GM18498 (cell line): ENCODE results near the gene CEBPA.

Experiments used
- ATAC-seq: cut with Tn5 transposase; IDR thresholded peaks from one replicate; pipeline ENCODE4 v1.9.1; 2021; ENCODE audit warnings: mild to moderate bottlenecking, moderate library complexity; ENCODE audit not compliant: unreplicated experiment

The CEBPA gene

GRCh38 chr19:33302175-33302973 is at the start of gene CEBPA:
TSS of gene CEBPA (minus strand) at chr19:33302534. CDS start at chr19:33302414, 120 bp downstream.
- peak; percentile 88 for ATAC-seq

DNA sequence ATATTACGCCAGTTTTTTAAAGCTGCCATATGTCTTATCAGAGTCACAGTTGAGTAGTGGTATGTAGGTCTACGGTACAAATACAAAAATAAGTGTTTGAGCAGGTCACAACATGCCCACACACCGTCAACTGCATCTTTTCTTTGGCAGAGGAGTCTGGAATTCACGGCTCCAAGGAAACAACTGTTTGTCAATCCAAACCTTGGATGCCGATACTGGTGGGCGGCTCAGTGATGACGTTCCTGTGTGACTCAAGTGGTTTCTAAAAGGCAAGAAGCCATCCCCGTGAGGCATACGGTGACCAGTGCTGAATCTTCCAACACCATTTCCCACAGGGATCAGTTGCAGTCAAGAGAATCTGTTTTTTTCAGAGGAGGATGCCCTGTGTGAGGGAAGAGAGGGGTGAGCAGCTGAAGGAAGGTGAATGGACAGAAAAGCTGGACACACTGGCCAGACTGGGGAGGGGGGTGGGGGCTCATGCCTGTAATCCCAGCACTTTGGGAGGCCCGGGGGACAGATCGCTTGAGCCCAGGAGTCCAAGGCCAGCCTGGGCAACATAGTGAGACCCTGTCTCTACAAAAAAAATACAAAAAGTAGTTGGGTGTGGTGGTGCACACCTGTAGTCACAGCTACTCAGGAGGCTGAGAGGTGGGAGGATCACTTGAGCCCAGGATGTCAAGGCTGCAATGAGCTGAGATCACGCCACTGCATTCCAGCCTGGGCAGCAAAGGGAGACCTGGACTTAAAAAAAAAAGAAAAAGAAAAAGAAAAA is 48.4 kb upstream of the CEBPA start:
- ATAC-seq: no peak

- no peak for ATAC-seq
Measured at GRCh38 chr19:33349319-33350289, 47.3 kb upstream of the CEBPA start.

DNA sequence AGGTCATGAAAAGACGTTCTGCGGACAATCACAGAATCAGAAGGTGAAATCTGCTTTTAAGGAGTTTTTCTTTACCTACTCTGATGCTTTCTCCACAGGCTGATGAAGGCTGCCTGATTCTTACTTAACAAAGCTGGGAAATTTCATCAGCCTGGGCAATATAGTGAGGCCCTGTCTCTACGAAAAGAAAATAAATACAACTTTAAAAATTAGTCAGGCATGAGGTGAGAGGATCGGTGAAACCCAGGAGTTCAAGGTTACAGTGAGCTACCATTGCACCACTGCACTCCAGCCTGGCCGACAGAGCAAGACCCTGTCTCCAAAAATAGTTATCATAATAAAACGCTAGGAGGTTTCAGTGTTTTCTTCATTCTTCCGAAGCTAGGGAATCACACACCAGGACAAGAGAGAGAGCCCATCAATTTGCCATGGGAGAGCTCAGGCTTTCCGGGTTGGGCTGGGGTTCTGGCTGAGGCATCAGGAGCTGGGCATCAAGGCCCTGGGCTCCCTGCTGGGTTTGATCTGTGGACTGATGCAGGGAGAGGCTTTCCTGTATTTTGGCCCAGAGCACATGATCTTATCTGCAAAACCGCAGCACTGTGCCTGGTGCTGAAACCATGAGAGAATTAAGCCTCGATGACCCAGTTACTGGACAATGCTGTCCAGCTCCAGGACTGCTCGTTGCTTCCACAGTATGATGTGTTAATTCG is 46.1 kb upstream of the CEBPA start:
- no peak for ATAC-seq

- ATAC-seq: no peak
Measured at GRCh38 chr19:33347300-33347699, 45.0 kb upstream of the CEBPA start.

- ATAC-seq: no peak
Measured at GRCh38 chr19:33346665-33347064, 44.3 kb upstream of the CEBPA start.

- no peak for ATAC-seq
Measured at GRCh38 chr19:33345163-33345562, 42.8 kb upstream of the CEBPA start.

DNA sequence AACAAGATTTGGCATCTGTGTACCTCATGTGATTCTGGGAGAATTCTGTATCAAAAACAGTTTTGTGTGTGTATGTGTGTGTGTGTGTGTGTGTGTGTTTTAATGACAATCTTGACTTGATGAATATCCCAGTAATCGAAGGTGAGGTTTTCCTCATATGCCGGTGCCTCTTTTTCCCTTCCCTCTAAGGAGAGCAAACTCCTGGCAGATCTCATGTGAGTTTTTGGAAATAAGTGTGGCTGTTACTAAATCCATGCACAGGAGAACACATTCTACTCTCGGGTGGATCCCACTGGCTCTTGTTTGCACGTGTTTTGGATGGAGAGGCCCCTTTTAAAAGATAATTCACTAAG is 42.2 kb upstream of the CEBPA start:
- ATAC-seq: no peak

DNA sequence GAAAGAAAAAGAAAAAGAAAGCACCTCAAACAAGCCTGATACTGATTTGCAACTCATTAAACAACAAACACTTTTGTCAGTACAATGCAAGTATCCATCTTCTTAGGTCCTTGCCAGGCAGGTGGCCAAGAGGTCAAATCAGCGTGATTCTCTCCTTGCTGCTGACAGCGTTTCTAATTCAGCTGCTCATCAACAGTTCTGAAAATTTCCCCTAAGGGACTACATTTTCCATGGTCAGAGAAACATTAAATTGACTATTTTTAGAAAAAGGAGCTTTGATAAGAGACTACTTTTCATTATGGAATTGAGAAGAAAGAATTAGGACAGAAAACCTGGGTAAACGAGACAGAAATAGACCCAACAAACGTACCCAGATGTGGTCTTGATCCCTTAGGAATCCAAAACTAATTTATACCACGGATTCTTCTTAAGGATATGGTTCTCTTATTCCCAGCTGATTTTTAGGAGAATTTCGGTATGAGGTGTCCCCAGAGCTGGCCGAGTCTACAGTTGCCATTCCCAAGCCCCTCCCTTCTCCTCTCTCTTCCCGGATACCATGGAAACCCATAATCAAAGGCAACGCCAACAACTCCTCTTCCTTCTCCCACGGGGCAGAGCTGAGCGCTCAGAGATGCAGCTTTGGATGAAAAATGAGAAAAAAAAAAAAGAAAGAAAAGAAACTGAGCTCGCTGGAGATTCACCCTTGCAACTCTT is 41.7 kb upstream of the CEBPA start:
- no peak for ATAC-seq

DNA sequence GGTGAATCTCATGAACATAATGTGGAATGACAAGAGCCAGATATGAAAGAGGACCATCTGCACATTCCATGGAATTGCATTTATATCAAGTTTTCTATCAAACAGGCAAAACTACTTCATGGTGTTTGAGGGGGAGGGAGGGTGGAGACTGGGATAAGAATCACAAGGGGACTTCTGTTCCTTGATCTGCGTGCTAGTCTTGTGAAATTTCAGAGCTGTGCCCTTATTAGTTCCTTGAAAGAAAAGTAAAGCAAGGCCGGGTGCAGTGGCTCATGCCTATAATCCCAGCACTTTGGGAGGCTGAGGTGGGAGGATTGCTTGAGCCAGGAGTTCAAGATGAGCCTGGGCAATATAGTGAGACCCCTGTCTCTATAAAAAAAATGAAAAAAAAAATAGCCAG is 41.0 kb upstream of the CEBPA start:
- ATAC-seq: no peak

DNA sequence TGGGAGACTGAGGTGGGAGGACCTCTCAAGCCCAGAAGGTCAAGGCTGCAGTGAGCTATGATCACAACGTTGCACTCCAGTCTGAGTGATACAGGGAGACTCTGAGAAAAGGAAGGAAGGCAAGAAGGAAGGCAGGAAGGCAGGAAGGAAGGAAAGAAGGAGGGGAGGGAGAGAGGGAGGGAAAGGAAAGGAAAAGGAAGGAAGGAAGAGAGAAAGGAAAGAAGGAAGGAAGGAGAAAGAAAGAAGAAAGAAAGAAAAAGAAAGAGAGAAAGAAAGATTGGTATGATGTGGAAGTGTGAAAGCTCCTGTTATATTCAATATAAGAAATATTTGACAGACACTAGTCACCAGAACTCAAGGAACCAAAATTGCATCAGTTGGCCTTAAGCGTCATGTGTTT is 38.7 kb upstream of the CEBPA start:
- no peak for ATAC-seq

GRCh38 chr19:33339016-33339984 is 37.0 kb upstream of the CEBPA start:
- no peak for ATAC-seq

DNA sequence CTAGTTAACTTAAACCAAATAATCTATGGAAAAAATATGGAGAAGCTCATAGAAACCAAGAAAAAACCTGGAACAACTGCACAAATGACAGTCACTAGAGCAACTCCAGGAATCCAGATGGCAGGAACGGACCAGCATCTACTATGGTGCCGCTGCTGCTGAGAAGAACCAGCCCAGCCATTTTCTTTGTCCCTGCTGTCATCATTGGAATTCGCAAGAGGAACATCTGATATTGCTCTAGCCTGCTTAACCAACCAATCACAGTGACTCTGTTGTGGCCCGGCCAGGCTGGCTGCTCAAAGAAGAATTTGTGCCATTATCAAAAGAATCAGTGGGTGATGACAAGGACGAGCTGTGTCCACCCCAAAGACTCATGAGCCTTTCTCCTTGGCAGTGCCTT is 33.1 kb upstream of the CEBPA start:
- ATAC-seq: no peak

- no peak for ATAC-seq
Measured at GRCh38 chr19:33334271-33334670, 31.9 kb upstream of the CEBPA start.

DNA sequence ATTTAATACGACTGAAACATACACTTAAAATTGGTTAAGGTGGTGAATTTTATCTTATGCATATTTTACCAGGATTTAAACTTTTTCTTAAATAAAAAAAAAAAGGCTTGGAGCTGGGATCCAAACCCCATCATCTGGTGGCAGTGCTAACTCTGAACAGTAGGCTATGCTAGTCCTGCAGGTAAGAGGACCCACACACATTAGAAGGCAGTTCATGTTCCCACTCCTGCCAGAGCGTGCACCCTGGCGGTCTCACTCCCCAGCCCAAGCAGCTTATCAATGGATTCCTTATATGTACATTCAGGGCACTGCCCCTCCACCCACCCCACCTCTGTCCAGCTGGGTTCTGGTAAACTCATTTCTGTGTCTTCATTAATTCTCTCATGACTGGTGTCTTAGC is 31.3 kb upstream of the CEBPA start:
- ATAC-seq: no peak

GRCh38 chr19:33333151-33333550 is 30.8 kb upstream of the CEBPA start:
- ATAC-seq: no peak

- no peak for ATAC-seq
Measured at GRCh38 chr19:33332248-33332647, 29.9 kb upstream of the CEBPA start.

- no peak for ATAC-seq
Measured at GRCh38 chr19:33329736-33330135, 27.4 kb upstream of the CEBPA start.

GRCh38 chr19:33329060-33329459 is 26.7 kb upstream of the CEBPA start:
- ATAC-seq: no peak
